ENCODE results near the gene RNF43.

RNF43 gene

GRCh38 chr17:58417300-58418092 lies at the start of gene RNF43:
Gene RNF43 (minus strand): TSS chr17:58417534. CDS start chr17:58415577, 1,957 bp downstream.
- no peak within 1 kb of the TSS for H3K4me3 ChIP-seq (ENCODE audit: low read depth, low read length)
- TF ChIP-seq CTCF (IDR thresholded peaks at IDR 0.05; ENCODE audit: low read depth, low read length) (peak; percentile 89), MAX (IDR thresholded peaks at IDR 0.05; ENCODE audit: low read depth, low read length) (peak; percentile 65; the same call in 1 of the 2 replicates), POLR2A (IDR thresholded peaks at IDR 0.05; ENCODE audit: extremely low read depth, insufficient read length) (no peak), MYC (IDR thresholded peaks at IDR 0.05; ENCODE audit: low read depth, low read length) (peak; percentile 43; the same call in 1 of the 2 replicates)
- peak; percentile 86 for DNase-seq (ENCODE audit: low read depth)

- H3K4me3 ChIP-seq (ENCODE audit: low read depth, low read length): no peak overlapping the region
- TF ChIP-seq MYC (IDR thresholded peaks at IDR 0.05; ENCODE audit: low read depth, low read length) (no peak), POLR2A (IDR thresholded peaks at IDR 0.05; ENCODE audit: extremely low read depth, insufficient read length) (no peak), MAX (IDR thresholded peaks at IDR 0.05; ENCODE audit: low read depth, low read length) (no peak), CTCF (IDR thresholded peaks at IDR 0.05; ENCODE audit: low read depth, low read length) (no peak)
- DNase-seq (ENCODE audit: low read depth): no peak
Measured at GRCh38 chr17:58455491-58455890, 38.2 kb upstream of the RNF43 start.

- TF ChIP-seq MAX (IDR thresholded peaks at IDR 0.05; ENCODE audit: low read depth, low read length) (no peak), POLR2A (IDR thresholded peaks at IDR 0.05; ENCODE audit: extremely low read depth, insufficient read length) (no peak), MYC (IDR thresholded peaks at IDR 0.05; ENCODE audit: low read depth, low read length) (no peak), CTCF (IDR thresholded peaks at IDR 0.05; ENCODE audit: low read depth, low read length) (no peak)
- no peak for DNase-seq (ENCODE audit: low read depth)
Measured at GRCh38 chr17:58452738-58453137, 35.4 kb upstream of the RNF43 start.

GRCh38 chr17:58447039-58447975 lies 30.0 kb upstream of the RNF43 start:
- TF ChIP-seq MYC (IDR thresholded peaks at IDR 0.05; ENCODE audit: low read depth, low read length): no peak; the same call in 1 of the 2 replicates
- no peak for TF ChIP-seq MAX (IDR thresholded peaks at IDR 0.05; ENCODE audit: low read depth, low read length)
- peak; percentile 87 for TF ChIP-seq CTCF (IDR thresholded peaks at IDR 0.05; ENCODE audit: low read depth, low read length)
- no peak for TF ChIP-seq POLR2A (IDR thresholded peaks at IDR 0.05; ENCODE audit: extremely low read depth, insufficient read length)
- peak; percentile 89 for DNase-seq (ENCODE audit: low read depth)
- H3K4me3 ChIP-seq (ENCODE audit: low read depth, low read length): no peak overlapping the region

More at GRCh38 chr17:58452738-58453137, 35.4 kb upstream of the RNF43 start:
- no peak overlapping the region for H3K4me3 ChIP-seq (ENCODE audit: low read depth, low read length)

GRCh38 chr17:58446086-58446485 lies 28.8 kb upstream of the RNF43 start:
- DNase-seq (ENCODE audit: low read depth): no peak
- no peak overlapping the region for H3K4me3 ChIP-seq (ENCODE audit: low read depth, low read length)
- TF ChIP-seq CTCF (IDR thresholded peaks at IDR 0.05; ENCODE audit: low read depth, low read length) (no peak), POLR2A (IDR thresholded peaks at IDR 0.05; ENCODE audit: extremely low read depth, insufficient read length) (no peak), MYC (IDR thresholded peaks at IDR 0.05; ENCODE audit: low read depth, low read length) (no peak), MAX (IDR thresholded peaks at IDR 0.05; ENCODE audit: low read depth, low read length) (no peak)
